Inferior parietal cortex (tissue), 1 donor: ENCODE data around the gene TTC31.

ENCODE experiments used
- DNase-seq: peaks from one replicate; pipeline ENCODE4 v3.0.0-alpha.2; 2016; ENCODE audit errors: extremely low spot score

Gene TTC31

DNA sequence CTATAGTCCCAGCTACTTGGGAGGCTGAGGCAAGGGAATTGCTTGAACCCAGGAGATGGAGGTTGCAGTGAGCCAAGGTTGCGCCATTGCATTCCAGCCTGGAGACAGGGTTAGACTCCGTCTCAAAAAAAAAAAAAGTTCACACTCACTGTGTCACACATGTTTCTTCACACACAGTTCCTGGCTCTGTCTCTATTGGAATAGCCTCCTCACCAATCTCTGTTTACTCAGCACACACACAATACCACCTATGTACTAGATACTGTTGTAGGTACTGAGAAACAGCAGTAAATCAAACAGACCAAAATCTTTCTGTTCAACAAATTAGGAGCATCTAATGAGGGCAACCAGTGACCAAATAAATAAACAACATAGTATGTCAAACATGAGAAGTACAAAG is 3.3 kb downstream of the TTC31 start:
- DNase-seq: no peak

DNA sequence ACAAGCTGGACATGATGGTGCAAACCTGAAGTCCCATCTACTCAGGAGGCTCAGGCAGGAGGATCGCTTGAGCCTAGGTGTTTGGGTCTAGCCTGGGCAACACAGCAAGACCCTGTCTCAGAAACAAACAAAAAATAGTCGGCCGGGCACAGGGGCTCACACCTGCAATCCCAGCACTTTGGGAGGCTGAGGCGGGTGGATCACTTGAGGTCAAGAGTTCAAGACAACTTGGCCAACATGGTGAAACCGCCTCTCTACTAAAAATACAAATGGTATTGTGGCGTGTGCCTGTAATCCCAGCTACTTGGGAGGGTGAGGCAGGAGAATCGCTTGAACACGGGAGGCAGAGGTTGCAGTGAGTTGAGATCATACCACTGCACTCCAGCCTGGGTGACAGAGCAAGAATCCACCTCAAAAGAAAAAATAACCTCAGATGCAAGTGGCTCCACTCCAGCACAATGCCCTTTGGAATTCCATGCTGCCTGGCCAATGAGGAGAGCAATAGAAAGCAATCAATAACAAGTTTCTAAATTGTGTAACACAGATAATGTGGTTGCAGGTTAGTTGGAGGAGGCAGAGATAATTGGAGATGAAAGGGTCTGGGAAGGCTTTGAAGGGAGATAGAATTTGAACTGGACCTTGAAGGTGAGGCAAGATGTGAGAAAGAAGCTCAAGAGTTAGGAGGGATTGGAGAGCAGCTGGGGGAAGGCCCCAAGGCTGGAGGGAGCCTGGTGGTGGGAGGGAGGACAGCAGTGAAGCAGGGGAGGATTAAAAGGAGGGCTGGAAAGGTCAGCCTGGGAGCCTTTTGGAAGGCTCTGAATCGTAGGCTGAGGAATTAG is 6.0 kb downstream of the TTC31 start:
- DNase-seq: no peak

DNA sequence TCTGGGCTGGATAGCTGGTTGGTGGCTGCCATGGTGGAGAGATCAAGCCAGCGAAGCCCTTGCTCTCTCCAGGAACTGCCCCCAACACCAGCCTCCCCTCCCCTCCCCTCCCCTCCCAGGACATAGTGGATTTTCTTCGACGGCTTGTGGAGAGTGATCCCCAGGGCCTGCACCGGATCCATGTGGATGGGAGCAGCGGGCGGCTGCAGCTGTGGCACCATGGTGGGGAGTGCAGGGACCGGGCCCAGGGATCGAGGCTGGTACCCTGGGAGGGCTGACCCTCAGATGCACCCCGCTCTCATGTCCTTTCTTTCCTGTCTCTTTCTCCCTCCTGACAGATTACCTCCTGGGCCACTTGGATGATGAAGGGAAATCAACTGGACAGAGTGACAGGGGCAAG is 7.0 kb downstream of the TTC31 start:
- no peak for DNase-seq

DNA sequence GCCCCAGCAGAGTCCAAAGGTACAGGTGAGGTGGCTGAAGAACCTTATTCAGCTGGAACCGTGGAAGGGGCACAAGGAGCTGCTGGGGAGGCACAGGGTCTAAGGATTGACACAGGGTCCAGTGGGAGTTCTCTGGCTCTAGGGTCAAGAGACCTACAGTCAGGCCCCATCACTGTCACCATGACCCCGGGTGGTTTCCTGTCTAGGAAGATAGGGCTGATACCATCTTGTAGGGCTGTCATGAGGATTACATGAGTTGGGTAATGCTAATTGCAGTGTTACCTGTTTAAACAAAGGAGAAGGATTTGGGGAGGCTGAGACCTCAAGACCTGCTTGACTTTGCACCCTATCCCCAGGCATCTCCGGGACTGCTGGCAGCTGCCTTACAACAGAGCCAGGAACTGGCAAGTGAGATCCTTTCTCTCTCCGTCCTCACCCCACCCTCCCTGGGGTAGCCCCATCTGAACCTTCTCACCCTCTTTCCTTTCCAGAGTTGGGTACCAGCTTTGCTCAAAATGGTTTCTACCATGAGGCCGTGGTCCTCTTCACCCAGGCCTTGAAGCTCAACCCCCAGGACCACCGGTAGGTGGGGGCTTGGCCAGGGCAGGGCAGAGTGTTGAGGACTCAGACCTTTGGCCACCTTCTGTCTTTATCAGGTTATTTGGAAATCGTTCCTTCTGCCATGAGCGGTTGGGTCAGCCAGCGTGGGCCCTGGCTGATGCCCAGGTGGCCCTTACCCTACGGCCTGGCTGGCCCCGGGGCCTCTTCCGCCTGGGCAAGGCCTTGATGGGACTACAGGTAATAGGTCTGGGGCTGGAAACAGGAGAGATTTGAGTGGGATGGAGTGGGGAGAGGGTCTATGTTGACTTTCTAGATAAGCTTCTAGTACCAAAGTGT is 9.0 kb downstream of the TTC31 start:
- DNase-seq: no peak

DNA sequence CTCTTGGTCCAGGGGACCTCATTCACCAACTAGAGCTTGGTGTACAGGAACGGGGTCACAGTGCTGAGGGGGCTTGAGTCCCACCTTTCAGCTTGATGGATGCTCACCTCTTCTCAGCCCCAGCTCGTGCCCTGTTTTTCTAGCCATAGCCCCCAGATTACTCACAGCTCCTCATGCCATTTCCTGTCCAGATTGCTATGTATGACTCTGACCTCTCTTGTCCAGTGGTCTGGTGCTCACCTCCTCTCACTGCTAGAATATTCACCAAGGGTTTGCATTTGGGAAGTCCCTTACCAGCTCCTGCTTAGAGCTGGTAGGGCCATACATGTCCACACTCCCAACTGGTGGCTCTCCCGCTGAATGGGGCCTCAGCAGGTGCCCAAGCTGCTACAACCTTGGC is 10.7 kb downstream of the TTC31 start:
- no peak for DNase-seq

DNA sequence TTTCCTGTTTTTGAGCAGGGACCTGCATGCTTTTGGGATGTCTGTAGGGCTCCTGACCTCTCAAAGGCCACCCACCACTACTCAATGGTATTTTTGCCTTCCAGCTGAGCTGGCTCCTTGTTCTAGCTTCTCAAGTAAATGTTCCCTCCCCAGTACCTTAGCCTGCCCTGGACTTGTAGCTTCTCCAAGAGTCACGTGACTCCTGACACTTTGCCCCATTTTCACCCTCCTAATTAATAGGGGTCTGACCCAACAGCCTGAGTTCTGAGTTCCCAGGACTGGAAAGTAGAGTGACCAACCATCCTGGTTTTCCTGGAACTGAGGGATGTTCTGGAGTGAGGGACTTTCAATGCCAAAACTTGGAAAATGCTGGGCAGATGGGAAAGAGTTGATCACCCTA is 12.6 kb downstream of the TTC31 start:
- no peak for DNase-seq

DNA sequence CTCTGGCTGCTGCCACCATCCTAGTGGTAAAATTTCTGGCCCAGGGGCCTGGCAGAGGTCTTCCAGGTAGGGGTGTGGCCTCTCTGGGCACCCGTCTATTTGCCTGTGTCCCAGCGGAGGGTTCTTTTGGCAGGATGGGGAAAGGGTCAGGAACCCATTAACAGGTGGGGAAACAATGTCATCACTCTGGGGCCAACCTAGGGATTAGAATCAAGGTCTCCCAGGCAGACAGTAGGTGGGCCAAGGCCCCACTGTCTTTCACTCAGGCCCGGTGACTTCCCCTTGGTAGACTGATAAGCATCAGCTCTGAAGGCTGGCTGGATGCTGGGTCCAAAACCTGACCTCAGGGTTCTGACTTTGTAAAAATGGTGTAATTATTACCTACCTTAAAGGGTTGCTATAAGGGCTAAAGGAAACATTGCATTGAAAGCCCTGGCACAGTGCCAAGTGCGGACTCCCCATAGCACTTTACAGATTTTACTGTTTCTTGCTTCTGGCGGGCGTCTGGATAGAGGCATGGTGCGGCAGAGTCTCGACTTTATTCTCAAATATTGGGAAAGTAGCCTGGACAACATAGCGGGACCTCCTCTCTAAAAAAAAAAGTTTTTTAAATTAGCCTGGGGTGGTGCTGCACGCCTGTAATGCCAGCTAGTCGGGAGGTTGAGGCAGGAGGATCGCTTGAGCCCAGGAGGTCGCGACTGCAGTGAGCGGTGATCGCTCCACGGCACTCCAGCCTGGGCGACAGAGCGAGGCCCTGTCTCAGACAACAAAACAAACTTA is 14.3 kb downstream of the TTC31 start:
- no peak for DNase-seq

DNA sequence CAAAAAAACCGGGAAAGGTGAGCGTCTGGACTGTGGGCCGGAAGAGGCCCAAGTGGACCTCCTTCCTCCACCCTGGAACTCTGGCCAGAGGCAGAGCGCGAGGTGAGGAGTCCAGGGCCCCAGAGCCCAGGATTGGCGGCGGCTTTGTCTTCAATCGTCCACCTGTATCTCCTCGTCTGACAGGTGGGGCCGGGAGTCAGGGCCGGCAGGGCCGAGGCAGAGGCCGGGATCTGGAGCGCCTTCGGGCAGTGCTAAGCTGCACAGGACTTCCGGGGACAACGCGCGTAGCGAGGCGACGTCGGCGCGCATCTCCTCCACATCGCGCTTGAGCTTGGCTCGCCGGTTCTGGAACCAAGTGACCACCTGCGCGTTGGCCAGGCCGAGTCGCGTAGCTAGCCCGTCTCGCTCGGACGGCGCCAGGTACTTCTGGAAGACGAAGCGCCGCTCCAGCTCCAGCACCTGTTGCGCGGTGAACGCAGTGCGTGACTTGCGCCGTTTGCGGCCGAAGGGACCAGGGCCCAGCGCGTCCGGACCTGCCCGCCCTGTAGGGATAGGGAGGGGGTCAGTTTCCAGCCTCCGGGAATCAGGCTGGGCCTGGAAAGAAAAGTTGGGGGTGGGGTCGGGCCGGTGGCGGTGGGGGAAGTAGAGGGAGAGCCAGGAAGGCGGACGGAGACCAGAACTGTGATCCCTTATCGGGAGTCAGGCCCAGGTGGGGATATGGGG is 15.1 kb downstream of the TTC31 start:
- DNase-seq: no peak

DNA sequence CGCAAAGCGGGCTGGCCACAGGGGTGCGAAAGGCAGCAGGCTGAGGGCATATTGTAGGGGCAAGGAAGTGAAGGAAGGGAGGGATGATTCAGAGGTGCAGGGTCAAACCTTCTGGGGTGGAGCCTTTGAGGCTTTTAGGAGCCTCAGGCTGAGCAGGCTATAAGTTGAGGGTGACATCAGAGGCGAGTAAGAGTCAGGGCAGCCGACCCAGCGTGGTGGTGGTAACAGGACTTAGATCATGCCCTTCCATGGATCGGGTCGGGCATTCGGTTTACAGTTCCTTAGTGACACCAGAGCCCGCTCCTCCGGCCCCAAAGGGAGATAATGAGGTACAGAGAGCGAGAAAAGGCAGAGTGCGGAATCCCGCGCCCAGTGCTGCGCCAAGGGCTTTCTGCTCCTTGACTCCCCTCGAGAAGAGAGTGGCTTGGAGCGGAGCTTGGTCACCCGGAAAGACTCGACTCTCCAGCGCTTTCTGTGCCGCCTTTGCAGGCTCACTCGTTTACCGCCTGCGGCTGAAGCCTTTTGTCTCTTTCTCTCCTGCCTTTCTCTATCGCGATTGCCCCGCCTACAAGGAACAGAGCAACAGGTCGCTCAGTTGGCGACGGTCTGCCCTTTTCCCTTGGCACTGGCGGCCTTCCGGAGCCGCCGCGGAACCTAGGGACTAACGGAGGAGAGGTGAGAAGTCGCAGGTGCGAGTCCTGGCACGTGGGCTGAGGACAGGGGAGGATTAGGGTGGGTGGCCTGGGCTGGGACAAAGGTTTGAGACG is 15.8 kb downstream of the TTC31 start:
- no peak for DNase-seq

DNA sequence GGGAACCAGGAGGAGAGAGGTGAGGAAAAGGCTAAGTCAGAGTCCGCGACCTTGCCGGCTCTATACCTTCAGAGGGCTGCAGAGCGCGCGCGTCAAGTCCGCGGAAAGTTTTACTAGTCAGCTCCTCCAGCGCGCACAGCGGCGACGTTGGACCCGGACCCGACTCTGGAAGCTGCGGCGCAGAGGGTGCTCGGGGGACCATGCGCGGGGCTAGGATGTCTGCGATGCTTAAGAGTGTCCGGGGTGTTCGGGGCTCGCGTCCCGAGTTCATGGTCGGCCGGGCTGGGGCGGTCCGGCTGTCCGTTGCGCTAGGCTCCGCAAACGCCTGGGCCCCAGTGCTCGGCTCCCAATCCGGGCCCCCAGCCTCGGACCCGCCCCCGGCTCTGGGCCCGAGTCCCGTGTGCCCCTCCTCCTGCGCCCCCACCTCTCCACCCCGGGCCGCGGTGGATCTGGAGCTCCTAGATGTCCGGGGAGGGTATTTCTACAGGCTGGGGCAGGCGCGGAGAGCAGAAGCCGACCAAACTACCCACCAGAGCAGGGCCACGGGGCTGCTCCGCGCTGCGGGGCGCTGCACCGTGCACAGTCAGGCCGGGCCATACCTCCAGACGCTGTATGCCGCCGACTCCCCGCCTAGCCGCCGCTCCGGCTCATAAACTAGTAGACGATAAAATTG is 16.5 kb downstream of the TTC31 start, which contains the start of gene LBX2:
LBX2 (minus strand) TSS at position 337 of the 673 bp plus-strand sequence; CDS start at position 271, 66 bp downstream.
- no peak for DNase-seq

DNA sequence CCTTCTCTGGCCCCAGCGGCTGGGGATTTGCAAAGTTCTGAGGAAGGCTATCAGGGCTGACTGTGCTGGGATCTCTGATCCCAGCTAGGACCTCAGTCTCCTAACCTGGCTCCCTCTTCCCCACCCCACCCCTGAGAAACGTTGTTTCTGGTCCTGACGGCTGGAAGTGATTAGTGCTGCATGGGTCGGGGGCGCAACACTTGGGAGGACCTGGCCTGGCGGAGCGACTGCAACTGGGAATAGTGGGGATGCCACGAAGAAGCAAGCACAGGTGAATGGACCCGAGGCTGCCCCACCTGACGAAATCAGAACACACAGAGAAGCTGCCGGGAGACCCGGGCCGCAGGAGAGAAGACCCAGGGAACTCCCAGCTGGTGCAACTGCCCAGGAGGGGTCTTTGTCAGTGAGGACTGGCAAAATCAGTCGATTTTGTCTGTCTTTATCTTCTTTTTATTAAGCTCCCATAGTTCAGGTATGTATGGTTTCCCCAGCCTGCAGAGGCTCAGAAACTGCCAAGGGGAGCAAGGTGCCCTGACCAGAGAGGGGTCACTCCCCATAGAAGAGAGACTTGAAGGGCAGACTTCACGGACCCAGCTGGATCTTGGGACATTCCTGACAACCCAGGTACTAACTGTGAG is 17.2 kb downstream of the TTC31 start:
- DNase-seq: no peak

DNA sequence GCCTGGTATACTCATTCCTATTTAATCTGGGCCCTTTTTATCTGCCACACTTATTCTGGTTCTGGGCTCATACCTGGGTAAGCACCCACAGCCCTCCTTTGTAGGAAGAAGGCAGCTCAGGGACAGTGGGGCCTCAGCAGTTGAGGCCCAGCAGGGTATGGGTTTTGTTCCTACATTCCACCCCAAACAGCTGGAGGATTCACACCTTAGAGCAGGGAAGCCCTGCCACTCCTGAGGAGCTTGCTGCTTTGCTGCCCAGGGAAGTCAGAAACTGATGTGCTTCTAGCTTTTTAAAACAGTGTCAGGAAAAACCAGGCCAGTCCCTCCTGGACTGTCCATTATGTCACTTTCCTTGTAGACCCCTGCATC is 17.7 kb downstream of the TTC31 start:
- no peak for DNase-seq

DNA sequence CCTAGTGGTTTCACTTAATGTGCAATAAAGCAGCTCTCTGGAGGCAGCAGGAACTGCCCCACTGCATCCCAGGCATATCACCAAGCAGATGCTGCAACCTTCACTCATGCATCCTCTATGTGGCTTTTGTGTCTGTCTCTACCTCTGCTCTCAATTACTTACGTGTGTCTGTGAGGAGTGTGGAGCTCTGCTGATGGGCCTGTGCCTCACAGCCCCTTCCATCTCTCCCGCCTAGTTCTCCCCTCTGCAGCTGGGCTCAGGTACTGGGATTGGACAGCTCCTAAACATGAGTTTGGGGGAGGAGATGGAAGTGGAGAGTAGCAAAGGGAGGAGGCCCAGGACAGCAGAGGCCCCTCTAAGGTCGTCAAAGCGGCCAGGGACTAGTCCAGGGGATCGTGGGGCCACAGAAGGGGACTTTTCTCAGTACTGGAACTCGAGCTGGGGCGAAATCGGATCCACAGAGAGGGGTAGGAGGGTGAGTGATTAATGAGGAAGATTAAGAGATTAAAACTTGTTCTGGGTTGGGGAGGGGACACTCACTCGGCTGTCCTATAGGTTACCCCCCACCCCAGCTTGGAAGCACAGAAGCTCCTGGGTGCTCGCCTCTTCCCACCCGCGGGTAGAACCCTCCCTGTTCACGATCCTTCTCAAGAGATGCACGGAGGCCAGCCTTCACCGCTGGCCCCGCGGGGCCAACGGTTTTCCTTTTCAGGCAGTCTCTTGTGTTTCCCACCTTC is 18.6 kb downstream of the TTC31 start:
- DNase-seq: no peak

DNA sequence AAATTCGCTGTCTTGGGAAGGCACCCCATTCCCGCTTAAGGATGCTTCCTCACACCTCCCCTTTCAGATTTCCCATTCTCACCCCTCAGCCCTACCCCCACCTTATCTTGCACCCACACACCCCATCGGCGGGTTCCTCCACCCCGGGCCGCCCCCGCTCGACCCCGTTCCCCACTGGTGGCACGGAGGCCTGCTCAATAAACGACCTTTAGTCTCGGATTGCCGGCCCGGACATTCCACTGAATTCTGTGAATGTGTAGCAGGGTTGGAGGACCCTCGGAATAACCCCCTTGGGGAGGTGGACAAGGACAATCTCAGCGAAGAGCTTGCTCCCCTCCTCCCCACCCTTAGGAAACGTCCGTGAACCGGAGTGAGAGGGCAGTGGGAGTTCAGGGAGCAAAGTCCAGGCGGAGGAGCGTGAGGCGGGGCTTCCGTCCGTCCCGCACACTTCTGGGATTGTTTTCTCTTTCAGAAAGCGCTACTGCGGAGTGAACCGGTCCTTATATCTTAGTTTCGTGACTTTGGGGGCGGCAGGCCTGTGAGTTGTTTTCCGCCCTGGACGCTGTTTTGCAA is 19.4 kb downstream of the TTC31 start:
- DNase-seq: no peak

DNA sequence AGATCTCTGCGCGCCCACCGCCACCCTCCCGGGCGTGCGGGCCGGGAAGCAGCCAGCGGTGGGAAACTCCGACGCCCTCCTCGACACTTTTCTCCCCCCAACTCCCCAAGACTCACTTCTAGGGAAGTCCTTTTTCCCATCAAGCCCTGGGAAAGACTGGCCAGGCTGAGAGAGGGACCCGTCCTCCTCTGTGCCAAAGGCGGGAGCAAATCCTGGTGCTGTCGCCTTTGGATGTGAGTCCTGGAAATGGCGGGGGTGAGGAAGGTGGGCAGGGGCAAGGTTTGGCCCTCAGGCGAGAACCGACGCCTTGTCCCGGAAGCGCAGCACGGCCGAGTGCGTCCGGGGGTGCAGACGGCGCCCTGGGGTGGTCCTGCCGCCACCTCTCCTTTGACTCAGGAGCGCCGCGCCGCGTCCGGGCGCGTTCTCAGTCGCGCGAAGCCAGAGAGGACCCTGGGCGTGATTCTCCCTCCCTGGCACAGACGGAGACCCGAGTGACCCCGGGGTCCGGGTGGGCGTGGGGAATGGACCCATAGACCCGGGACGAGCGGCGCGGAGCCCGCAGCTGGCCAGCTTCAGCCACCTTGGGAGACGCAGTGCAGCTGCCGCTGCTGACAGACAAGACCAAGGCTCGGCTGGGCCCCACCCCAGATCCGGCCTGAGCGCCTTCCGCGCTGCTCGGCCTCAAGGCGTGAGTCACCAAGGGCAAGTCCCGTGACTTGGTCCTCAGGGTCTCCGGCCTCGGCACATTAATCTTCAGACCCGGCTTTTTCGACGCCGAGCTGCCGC is 20.0 kb downstream of the TTC31 start:
- no peak for DNase-seq

DNA sequence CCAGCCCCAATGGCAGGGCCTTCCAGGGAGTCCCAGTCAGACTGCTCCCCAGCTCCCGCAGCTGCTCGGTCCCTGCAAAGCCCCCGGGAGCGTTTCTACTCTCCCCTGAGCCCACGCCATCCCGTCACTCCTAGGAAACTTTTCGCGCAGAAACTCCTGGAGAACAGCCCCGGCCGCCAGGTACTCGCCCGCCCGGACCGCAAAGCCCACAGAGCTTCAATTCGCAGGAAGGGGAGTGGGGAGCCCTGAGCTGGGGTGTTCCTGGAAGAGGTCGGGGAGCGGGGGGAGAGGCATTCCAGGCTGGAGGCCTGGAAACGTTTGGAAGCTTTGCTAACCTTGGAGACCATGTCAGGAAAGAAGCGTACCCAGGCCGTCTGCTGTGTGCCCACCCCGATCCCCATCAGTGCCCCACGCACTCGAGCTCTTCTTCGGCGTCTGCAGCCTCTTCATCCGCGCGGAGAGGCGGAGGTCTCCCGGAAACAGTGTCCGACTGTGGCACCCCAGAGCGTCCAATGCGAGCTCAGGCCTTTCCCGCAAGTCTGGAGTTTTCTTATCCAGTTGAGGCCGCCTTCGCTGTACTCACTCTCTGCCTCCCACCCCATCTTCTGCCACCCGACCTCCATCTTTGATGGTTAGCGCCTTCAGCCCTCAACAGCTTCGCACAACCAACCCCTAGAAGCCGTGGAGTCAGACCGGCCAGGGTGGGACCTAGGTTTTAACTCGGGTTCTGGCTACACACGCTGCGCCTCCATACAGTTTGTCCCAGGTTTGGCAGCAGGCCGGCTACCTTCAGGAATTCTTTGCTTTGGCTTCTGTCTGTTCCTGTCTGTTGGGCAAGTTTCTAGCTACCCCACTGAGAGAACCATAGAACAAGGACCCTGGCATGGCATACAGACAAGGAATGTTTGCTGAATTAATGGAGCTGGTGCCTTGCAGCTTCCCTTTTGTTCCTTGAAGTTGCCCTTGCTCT is 20.9 kb downstream of the TTC31 start:
- no peak for DNase-seq

DNA sequence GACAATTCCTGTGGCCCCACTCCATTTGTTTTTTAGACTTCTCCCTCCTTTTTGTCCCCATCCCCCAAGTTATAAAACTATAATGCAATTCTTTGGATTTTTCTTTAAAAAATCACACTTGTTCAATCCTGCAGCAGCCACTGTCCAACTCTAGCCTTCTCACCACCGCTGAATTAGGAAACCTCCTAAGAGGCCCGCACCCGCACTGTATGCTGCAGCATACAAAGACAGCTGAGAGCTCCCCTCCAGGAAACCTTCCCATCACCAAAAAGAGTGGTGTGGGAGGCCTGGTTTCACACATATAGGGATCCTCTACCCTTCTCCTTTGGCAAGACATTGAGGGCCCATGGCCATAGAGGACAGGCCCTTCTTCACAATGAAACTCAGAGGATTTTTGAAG is 21.7 kb downstream of the TTC31 start:
- no peak for DNase-seq
